IMR-90 (cell line): ENCODE measurements around the gene ABHD12.

Source experiments
- CEBPB ChIP-seq: IDR thresholded peaks from 2 replicates; pipeline ENCODE4 v1.6.1; 2012; ENCODE audit warnings: low read depth, low read length, improper control_type of control experiment
- CHD1 ChIP-seq: IDR thresholded peaks from 2 replicates; pipeline ENCODE4 v1.6.1; 2012; ENCODE audit warnings: low read depth, low read length, improper control_type of control experiment
- FOS ChIP-seq: fragments of 150-350 bp; IDR thresholded peaks from 2 replicates; pipeline ENCODE4 v1.6.1; 2016; ENCODE audit warnings: low read depth, low read length
- MAFK ChIP-seq: IDR thresholded peaks from 2 replicates; pipeline ENCODE4 v1.6.1; 2012; ENCODE audit warnings: low read depth, low read length, improper control_type of control experiment
- MAZ ChIP-seq: IDR thresholded peaks from 2 replicates; pipeline ENCODE4 v1.6.1; 2012; ENCODE audit warnings: low read depth, mild to moderate bottlenecking, low read length, improper control_type of control experiment, moderate library complexity, borderline replicate concordance
- MXI1 ChIP-seq: IDR thresholded peaks from 2 replicates; pipeline ENCODE4 v1.6.1; 2012; ENCODE audit warnings: low read depth, mild to moderate bottlenecking, low read length, moderate library complexity, borderline replicate concordance
- NFE2L2 ChIP-seq: fragments of 150-350 bp; IDR thresholded peaks from 2 replicates; pipeline ENCODE4 v1.6.1; 2016; ENCODE audit warnings: low read depth, mild to moderate bottlenecking, low read length
- POLR2A ChIP-seq: IDR thresholded peaks from 2 replicates; pipeline ENCODE4 v1.6.1; 2012; ENCODE audit warnings: mild to moderate bottlenecking, low read depth, low read length
- RAD21 ChIP-seq: IDR thresholded peaks from 2 replicates; pipeline ENCODE4 v1.6.1; 2012; ENCODE audit warnings: low read length, improper control_type of control experiment
- RCOR1 ChIP-seq: IDR thresholded peaks from 2 replicates; pipeline ENCODE4 v1.6.1; 2012; ENCODE audit warnings: mild to moderate bottlenecking, low read length, improper control_type of control experiment; ENCODE audit not compliant: insufficient replicate concordance
- RFX5 ChIP-seq: IDR thresholded peaks from 2 replicates; pipeline ENCODE4 v1.8.0; 2012; ENCODE audit warnings: low read depth, mild to moderate bottlenecking, low read length, moderate library complexity
- TF ChIP-seq, protein P1 (sequence below): conservative IDR thresholded peaks from 2 replicates; pipeline ENCODE4 v1.5.1; 2012; ENCODE audit warnings: mild to moderate bottlenecking, low read depth, low read length, improper control_type of control experiment
- TF ChIP-seq, protein P2 (sequence below): fragments of 150-350 bp; IDR thresholded peaks from 2 replicates; pipeline ENCODE4 v1.6.1; 2016; ENCODE audit warnings: low read depth, mild to moderate bottlenecking, low read length, moderate library complexity, borderline replicate concordance
- TF ChIP-seq, protein P3 (sequence below): fragments of 150-350 bp; IDR thresholded peaks from 2 replicates; pipeline ENCODE4 v1.6.1; 2017; ENCODE audit warnings: mild to moderate bottlenecking, antibody characterized with exemption, low read length, low read depth

DNA sequence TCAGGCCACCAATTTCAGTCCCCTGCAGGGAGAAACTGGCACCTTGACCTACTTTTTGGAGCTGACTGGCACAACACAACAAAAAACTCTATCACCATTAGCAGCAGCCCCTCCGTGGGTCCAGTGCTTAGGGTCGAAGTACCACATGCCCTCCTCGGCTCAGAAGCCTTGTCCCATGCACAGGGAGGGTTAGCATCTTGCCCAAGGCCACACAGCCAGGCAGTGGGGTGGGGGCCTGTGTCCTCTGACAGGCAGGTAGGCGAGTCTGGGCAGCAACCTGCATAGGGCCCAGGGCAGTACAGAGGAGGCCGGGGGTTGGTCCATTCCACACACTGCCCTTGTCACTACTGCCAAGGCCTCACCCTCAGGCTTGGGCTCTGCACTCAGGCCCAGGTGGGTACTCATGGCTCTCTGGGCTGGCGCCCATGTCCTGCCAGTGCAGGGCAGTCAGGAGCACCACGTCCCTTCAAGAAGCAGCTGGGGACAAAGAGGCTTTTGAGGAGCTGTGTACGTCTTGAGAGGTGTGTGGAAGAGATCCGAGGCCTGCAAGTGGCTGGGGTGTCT, 89.2 kb downstream of the ABHD12 start:
- TF ChIP-seq MAZ: no peak
- TF ChIP-seq, protein P1, sequence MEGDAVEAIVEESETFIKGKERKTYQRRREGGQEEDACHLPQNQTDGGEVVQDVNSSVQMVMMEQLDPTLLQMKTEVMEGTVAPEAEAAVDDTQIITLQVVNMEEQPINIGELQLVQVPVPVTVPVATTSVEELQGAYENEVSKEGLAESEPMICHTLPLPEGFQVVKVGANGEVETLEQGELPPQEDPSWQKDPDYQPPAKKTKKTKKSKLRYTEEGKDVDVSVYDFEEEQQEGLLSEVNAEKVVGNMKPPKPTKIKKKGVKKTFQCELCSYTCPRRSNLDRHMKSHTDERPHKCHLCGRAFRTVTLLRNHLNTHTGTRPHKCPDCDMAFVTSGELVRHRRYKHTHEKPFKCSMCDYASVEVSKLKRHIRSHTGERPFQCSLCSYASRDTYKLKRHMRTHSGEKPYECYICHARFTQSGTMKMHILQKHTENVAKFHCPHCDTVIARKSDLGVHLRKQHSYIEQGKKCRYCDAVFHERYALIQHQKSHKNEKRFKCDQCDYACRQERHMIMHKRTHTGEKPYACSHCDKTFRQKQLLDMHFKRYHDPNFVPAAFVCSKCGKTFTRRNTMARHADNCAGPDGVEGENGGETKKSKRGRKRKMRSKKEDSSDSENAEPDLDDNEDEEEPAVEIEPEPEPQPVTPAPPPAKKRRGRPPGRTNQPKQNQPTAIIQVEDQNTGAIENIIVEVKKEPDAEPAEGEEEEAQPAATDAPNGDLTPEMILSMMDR: no peak
- TF ChIP-seq POLR2A: no peak
- TF ChIP-seq NFE2L2: no peak
- TF ChIP-seq RCOR1: no peak
- no peak for TF ChIP-seq MXI1
- no peak for TF ChIP-seq RFX5
- TF ChIP-seq, protein P2, sequence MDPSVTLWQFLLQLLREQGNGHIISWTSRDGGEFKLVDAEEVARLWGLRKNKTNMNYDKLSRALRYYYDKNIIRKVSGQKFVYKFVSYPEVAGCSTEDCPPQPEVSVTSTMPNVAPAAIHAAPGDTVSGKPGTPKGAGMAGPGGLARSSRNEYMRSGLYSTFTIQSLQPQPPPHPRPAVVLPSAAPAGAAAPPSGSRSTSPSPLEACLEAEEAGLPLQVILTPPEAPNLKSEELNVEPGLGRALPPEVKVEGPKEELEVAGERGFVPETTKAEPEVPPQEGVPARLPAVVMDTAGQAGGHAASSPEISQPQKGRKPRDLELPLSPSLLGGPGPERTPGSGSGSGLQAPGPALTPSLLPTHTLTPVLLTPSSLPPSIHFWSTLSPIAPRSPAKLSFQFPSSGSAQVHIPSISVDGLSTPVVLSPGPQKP: no peak
- no peak for TF ChIP-seq MAFK
- no peak for TF ChIP-seq CEBPB
- TF ChIP-seq RAD21: no peak
- TF ChIP-seq FOS: no peak
- TF ChIP-seq CHD1: no peak
- TF ChIP-seq, protein P3, sequence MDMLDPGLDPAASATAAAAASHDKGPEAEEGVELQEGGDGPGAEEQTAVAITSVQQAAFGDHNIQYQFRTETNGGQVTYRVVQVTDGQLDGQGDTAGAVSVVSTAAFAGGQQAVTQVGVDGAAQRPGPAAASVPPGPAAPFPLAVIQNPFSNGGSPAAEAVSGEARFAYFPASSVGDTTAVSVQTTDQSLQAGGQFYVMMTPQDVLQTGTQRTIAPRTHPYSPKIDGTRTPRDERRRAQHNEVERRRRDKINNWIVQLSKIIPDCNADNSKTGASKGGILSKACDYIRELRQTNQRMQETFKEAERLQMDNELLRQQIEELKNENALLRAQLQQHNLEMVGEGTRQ: no peak
